HepG2 (cell line): Measurements from ENCODE around the gene SLC4A8. TPM values are rescaled to one million over a fixed set of nuclear protein-coding genes. Genes with fewer than 3 reads are reported as not detected.

Experiments used
- ATAC-seq: fragments of 200-7000 bp; cut with Tn5 transposase; 3 replicates; pipeline ENCODE4 v1.9.1; 2020; ENCODE audit warnings: mild to moderate bottlenecking, moderate library complexity
- BruUV-seq: library from RNA; stranded (reverse); fragments of 400-500 nt; replicated peaks from 2 replicates; lab custom pipeline; 2021; lab: Mats Ljungman, UMichigan
- CTCF ChIA-PET: fragments of 300-600 bp; formaldehyde crosslinking; extraction: SDS; loops from one replicate; lab custom pipeline; 2021; ENCODE audit warnings: low total read pairs, inconsistent platforms, low intra/inter-chr PET ratio; lab: Yijun Ruan, JAX
- POLR2A ChIA-PET: fragments of 350-600 bp; sonication (Branson Sonifier 250); formaldehyde crosslinking; loops from one replicate; lab custom pipeline; 2020; ENCODE audit warnings: antibody characterized with exemption, inconsistent platforms; lab: Yijun Ruan, JAX
- DNase-seq: peaks from one replicate; pipeline ENCODE4 v3.0.0-alpha.2; 2015; ENCODE audit warnings: low spot score
- FAIRE-seq: peaks from 3 replicates; lab custom pipeline; 2011; peaks lifted over from hg19 to GRCh38; lab: Jason Lieb, UNC
- H2AFZ ChIP-seq: one replicate; pipeline ENCODE4 v1.6.1; 2011; ENCODE audit warnings: low read length, inconsistent platforms
- H3K27ac ChIP-seq: fragments of 300-600 bp; 3 replicates; pipeline ENCODE4 v1.8.0; 2011; ENCODE audit warnings: mixed run types, mild to moderate bottlenecking, mixed read lengths, low read length, inconsistent platforms; ENCODE audit not compliant: insufficient read depth; ENCODE audit errors: extremely low read length
- H3K27me3 ChIP-seq, 2 experiments: fragments of 200-600 bp in 1 of 2; 2 replicates in 1 of 2; 3 replicates in 1 of 2; pipeline versions ENCODE4 v1.6.0 to v1.8.0; 2011; ENCODE audit warnings: low read length in 2 of 2, mild to moderate bottlenecking in 2 of 2, moderate library complexity in 2 of 2, inconsistent platforms in 1 of 2; ENCODE audit not compliant: insufficient read depth in 2 of 2, control insufficient read depth in 1 of 2
- H3K36me3 ChIP-seq, 2 experiments: fragments of 200-600 bp in 1 of 2; replicated peaks in 1 of 2; 2 replicates in 1 of 2; 3 replicates in 1 of 2; pipeline versions ENCODE4 v1.5.1 to v1.8.0; 2011; ENCODE audit warnings: low read length in 2 of 2, inconsistent platforms in 1 of 2; ENCODE audit not compliant: insufficient read depth in 2 of 2, control insufficient read depth in 1 of 2
- H3K4me1 ChIP-seq: 2 replicates; pipeline ENCODE4 v1.5.1; 2012; ENCODE audit warnings: low read length, inconsistent platforms; ENCODE audit not compliant: insufficient read depth
- H3K4me2 ChIP-seq: 2 replicates; pipeline ENCODE4 v1.6.0; 2011; ENCODE audit warnings: low read depth, low read length, inconsistent platforms
- H3K4me3 ChIP-seq, 3 experiments: fragments of 200-600 bp in 1 of 3; sonication (generic), shearing (Covaris generic) in 1 of 3; replicated peaks in 1 of 3; 2 replicates each; pipeline ENCODE4 v1.5.1; 2011 to 2016; ENCODE audit warnings: low read length in 3 of 3, inconsistent platforms in 2 of 3, low read depth in 2 of 3, mild to moderate bottlenecking in 2 of 3, control low read depth in 1 of 3, mixed read lengths in 1 of 3; ENCODE audit not compliant: insufficient read depth in 1 of 3
- H3K79me2 ChIP-seq: one replicate; pipeline ENCODE4 v1.6.1; 2011; ENCODE audit warnings: low read length, inconsistent platforms; ENCODE audit not compliant: insufficient read depth
- H3K9ac ChIP-seq: 2 replicates; pipeline ENCODE4 v1.6.0; 2011; ENCODE audit warnings: mild to moderate bottlenecking, low read depth, low read length, inconsistent platforms; ENCODE audit not compliant: insufficient read depth
- H3K9me3 ChIP-seq: 2 replicates; pipeline ENCODE4 v1.5.1; 2012; ENCODE audit warnings: mild to moderate bottlenecking, low read length
- H4K20me1 ChIP-seq: 2 replicates; pipeline ENCODE4 v1.6.0; 2011; ENCODE audit warnings: inconsistent platforms, mild to moderate bottlenecking, low read length, moderate library complexity; ENCODE audit not compliant: insufficient read depth
- ARID5B ChIP-seq: IDR thresholded peaks from 2 replicates; pipeline ENCODE4 v1.4.0; 2020; ENCODE audit warnings: mild to moderate bottlenecking, missing genetic modification reagents
- CTCF ChIP-seq: sonication (generic); formaldehyde crosslinking; IDR thresholded peaks from 2 replicates; pipeline ENCODE4 v1.5.0; 2020; ENCODE audit warnings: mild to moderate bottlenecking, missing genetic modification reagents, moderate library complexity
- HMGXB3 ChIP-seq: sonication (generic); formaldehyde crosslinking; IDR thresholded peaks from 2 replicates; pipeline ENCODE4 v1.4.0; 2020; ENCODE audit warnings: missing genetic modification reagents, borderline replicate concordance
- TRIM24 ChIP-seq: sonication (generic); formaldehyde crosslinking; IDR thresholded peaks from 2 replicates; pipeline ENCODE4 v1.8.0; 2022; ENCODE audit warnings: mild to moderate bottlenecking, missing genetic modification reagents
- ZNF570 ChIP-seq: sonication (generic); formaldehyde crosslinking; IDR thresholded peaks from 2 replicates; pipeline ENCODE4 v1.4.0; 2020; ENCODE audit warnings: mild to moderate bottlenecking, missing genetic modification reagents, borderline replicate concordance
- ZNF652 ChIP-seq: IDR thresholded peaks from 2 replicates; pipeline ENCODE4 v1.6.1; 2016; ENCODE audit warnings: low read depth, borderline replicate concordance
- WGBS: methylation state at CpG from one replicate; pipeline ENCODE4 v1.1.6; 2017; ENCODE audit warnings: low lambda C conversion rate; 5-methylcytosine and 5-hydroxymethylcytosine counted together
- in situ Hi-C: cut with HindIII; loops from 2 replicates; pipeline ENCODE4 v1.10.0; 2017; ENCODE audit warnings: low pct_unique_long_range_greater_than_20kb; ENCODE audit not compliant: extremely low pct_ligation_motif_present
- intact Hi-C: fragments of 100-400 bp; cut with micrococcal nuclease; formaldehyde crosslinking; loops from one replicate; pipeline ENCODE4 v1.10.0; 2022; ENCODE audit not compliant: unreplicated experiment
- polyA plus RNA-seq, 8 experiments: library from polyadenylated mRNA; depleted of rRNA in 3 of 8; stranded (reverse) in 7 of 8; unstranded in 1 of 8; fragments of >200 nt; fragmentation: Illumina TruSeq in 4 of 8; extraction: Trizol in 4 of 8; gene quantifications; 2 replicates each; pipeline versions ENCODE4 v1.2.1 to v1.2.3, GENCODE V29; 2011 to 2016; ENCODE audit warnings: low read depth in 4 of 8, missing spikeins in 1 of 8, mixed read lengths in 1 of 8; ENCODE audit not compliant: insufficient read depth in 1 of 8
- total RNA-seq, 5 experiments: library from RNA; depleted of rRNA; stranded (reverse); fragments of >200 nt; fragmentation: Illumina TruSeq; extraction: Trizol; gene quantifications; 2 replicates each; pipeline ENCODE4 v1.2.3, GENCODE V29; 2016; ENCODE audit warnings: low read depth in 1 of 5

SLC4A8 gene
- total and polyA plus RNA-seq, 2 of the 13 experiments (the other 11 are each of a cell fraction or from before 2014, with no cell fraction given), result under 0.01 to 0.07 TPM

GRCh38 chr12:51377099-51377984, 47.3 kb upstream of the SLC4A8 start:
- DNase-seq (no peak), ATAC-seq (no peak), FAIRE-seq (no peak)
- Histone ChIP-seq H3K9me3 (no peaks in the 10 kb centered on the region), H3K4me1 (peaks cover 3% of the 10 kb centered on the region), H3K27me3 (no peaks in the 10 kb centered on the region; a peak in 1 of 5 replicates), H3K9ac (no peak overlapping the region), H3K79me2 (no peaks in the 10 kb centered on the region), H3K27ac (no peak overlapping the region), H4K20me1 (0 out of 2 replicates have a peak, but pooled peaks cover 2% of the 10 kb centered on the region), H3K36me3 (no peaks in the 10 kb centered on the region), H2AFZ (no peak overlapping the region), H3K4me3 (no peak overlapping the region), H3K4me2 (no peak overlapping the region)
- in situ Hi-C loops, result no loop called here
- intact Hi-C loops, result no loop called here
- no TSS peak for BruUV-seq
- 85% methylated on average over 5 of the region's 11 CpGs for WGBS
- CTCF ChIA-PET, result no interaction called here
- TF ChIP-seq ZNF570 (no peak), CTCF (CRISPR knock-in tag) (0 out of 2 replicates have a peak, but pooled peaks have one; percentile 9), ZNF652 (no peak), TRIM24 (CRISPR knock-in tag) (no peak), HMGXB3 (no peak), ARID5B (no peak)
- POLR2A ChIA-PET, result no interaction called here
